GM18498 (cell line): ENCODE data around the gene SLC25A43.
"Not testable (repeated sequence)": the region's sequence is repeated elsewhere in the genome, so short reads cannot be mapped to it uniquely, and the experiment has no call there.

Experiments used
- ATAC-seq: cut with Tn5 transposase; IDR thresholded peaks from one replicate; pipeline ENCODE4 v1.9.1; 2021; ENCODE audit warnings: mild to moderate bottlenecking, moderate library complexity; ENCODE audit not compliant: unreplicated experiment

The SLC25A43 gene

GRCh38 chrX:119467842-119468550 lies 68.9 kb downstream of the SLC25A43 start, which contains the start of gene SLC25A5:
Gene SLC25A5, plus strand, starts transcription at chrX:119468444. Its CDS starts 72 bp downstream, at chrX:119468516.
- ATAC-seq = peak; percentile 91

DNA sequence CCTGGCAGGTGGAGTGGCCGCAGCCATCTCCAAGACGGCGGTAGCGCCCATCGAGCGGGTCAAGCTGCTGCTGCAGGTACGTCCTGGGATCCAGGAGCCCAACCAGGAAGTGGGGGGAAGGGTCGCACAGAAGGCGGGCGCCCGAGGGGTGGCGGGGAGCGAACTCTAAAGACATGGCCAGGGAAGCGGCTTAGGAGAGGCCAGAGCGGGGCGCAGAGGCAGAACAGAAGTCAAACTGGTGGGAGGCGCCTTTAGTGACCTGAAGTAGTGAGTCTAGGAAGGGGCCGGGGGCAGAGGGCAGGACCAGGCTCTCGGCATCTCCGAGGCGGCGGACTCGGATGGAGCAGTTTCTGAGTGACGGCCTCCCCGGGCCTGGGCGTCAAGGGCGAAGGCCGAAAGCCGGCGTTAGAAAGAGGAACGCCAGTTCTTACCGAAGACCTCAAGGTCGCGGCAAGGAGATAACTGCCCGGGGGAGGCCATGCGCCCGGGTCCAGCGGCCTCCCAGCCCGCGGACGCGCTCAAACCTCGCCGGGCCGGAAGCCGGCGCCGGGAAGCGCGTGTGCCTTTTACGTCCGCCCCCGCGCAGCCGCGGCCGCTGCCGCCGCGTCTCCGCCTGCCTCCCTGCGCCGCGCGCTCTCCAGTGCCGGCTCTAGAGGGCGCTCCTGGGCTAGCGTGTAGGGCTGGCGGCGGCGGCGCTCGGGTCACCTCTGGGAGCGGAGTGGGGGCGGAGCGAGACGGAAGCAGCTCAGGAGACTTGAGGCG lies 69.6 kb downstream of the SLC25A43 start:
- peak; percentile 75 for ATAC-seq

GRCh38 chrX:119469313-119469635 lies 70.1 kb downstream of the SLC25A43 start:
- no peak for ATAC-seq

- no peak for ATAC-seq
Observed at GRCh38 chrX:119474615-119475388, 75.7 kb downstream of the SLC25A43 start.

GRCh38 chrX:119475389-119476101 lies 76.4 kb downstream of the SLC25A43 start:
- ATAC-seq = no peak

GRCh38 chrX:119477812-119478232 lies 78.7 kb downstream of the SLC25A43 start:
- no peak for ATAC-seq

GRCh38 chrX:119478504-119478903 lies 79.4 kb downstream of the SLC25A43 start:
- no peak for ATAC-seq

DNA sequence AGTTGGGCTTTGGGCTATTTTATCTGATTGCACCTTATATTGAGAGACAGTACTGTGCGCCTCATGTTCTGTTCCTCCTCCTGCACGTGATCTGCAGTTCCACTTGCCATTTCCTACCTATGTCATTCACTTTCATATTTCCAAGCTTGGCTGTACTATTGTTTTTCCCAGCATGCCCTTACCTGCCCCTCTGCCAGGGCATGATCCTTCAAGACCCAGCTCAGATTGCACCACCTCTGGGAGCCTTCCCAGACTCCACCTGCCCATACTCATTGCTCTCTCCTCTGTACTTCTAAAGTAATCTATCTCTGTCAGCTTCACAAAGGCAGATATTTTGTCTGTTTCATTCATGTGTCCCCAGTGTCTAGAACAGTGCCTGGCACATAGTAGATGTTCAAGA lies 80.7 kb downstream of the SLC25A43 start:
- no peak for ATAC-seq

- ATAC-seq = no peak
Observed at GRCh38 chrX:119481323-119481801, 82.2 kb downstream of the SLC25A43 start.

DNA sequence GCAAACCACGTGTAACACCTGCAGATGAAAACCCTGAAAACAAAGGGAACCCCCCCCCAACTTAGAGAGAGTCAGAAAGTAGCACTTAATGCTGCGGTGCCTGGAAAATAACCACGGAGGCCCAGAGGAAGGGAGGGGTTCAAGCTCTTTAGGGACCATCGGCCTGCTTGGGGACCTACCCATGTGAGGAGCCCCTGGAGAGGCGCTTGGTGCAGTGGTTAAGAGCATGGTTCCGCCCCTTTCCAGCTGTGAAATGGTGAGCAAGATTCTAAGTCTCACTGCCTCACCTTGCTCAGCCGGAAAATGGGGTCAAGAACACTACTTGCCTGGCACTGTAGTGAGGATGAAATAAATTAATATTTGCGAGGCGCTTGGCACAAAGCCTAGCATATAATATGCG lies 82.9 kb downstream of the SLC25A43 start:
- ATAC-seq = peak; percentile 10

DNA sequence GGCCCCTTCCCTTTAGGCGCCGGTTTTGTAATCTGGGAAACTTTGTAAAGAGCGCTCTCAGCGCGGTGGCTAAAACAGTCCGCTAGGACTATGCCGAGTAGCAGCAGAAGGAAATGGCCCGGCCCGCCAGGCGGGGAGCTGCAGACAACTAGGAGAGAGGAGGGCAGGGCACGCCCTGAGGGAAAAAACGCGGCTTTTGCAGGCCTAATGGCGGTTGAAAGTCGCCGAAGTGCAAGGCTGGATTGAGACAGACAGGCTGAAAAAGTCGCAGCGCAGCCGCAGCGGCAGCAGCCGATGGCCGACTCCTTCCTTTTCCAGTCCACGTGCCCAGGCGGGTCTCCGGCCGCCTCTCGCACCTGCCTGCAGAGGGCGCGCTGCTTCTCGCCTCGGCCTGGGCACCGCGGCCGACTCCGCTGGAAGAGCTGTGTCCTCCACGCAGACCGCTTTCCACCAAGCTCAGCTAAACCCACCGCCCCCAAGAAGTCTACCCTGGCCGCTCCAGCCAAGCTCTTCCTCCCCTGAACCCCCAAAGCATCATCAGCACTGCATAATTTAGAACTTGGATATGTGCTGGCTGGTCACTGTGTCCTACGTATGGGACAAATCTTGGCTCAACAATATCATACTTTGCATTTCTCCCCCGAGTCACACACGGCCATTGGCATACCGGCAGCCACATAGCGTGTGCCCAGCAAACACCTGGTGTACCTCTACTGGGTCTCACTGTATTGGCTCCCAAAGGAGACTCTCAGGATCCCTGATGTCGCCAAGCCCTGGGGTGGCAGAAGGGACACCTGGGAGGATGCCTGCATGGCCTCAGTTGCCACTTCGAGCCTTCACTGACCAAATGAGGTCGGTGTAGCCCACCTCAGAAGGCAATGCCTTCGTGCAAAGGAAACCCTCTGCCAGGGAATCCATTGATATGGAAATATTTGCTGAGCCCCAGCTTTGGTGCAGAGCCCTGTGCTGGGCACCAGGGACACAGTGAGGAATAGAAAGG lies 83.6 kb downstream of the SLC25A43 start:
- ATAC-seq = peak; percentile 92

- no peak for ATAC-seq
Observed at GRCh38 chrX:119486745-119487144, 87.6 kb downstream of the SLC25A43 start.

DNA sequence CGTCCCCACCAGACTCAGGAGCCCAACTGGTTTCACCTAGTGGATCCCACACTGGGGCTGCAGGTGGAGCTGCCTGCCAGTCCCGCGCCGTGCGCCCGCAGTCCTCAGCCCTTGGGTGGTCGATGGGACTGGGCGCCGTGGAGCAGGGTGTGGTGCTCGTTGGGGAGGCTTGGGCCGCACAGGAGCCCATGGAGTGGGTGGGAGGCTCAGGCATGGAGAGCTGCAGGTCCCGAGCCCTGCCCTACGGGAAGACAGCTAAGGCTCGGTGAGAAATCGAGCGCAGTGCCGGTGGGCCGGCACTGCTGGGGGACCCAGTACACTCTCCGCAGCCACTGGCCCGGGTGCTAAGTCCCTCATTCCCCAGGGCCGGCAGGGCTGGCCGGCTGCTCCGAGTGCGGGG lies 88.6 kb downstream of the SLC25A43 start:
- ATAC-seq = not testable (repeated sequence)

DNA sequence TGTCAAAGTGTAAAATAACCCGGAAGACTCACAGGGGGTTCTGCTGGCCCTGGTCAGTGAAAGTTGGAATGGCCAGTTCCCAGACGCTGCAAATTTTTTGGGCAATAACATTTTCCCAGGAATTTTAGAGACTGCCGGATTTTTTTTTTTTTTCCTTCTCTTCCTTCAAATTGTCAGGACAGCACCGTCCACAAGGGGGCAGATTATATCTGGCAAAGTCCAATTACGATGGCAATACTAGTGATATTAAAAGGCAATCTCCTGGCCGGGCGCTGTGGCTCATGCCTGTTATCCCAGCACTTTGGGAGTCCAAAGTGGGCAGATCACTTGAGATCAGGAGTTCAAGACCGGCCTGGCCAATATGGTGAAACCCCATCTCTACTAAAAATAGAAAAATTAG lies 89.6 kb downstream of the SLC25A43 start:
- ATAC-seq = no peak

DNA sequence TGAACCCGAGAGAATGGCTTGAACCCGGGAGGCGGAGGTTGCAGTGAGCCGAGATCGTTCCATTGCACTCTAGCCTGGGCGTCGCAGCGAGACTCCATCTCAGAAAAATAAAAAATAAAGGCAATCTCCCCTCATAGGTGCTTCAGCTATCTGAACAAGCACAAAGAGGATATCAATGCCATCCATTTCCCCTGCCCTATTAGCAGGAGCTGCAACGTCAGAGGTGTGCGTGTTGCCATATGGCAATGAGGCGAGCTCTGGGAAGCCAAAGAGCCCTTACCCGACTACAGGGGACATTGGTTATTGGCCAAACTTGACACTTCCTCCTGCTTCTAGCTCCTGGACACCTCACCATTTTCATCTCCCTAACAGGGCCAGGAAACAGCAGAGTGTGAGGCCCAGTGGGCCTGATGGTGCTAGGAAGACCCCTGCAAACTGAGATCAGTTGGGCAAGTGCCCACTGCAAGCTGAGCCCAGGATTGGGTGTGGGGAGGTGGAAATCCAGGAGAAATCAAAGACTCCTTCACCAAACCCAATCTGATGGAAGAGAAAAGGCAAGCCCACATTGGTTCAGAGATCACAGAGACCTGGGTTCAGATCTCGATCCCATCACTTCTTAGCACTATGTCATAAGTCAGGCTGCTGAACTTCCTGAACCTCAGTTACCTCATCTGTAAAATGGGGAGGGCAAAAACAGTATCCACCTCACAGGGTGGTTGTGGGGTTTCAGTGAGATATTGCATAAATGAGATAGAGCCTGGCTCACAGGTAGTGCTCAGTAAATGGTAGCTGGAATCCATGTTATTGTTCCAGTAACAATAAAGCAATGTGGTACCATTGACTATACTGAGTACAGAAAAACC lies 90.3 kb downstream of the SLC25A43 start:
- no peak for ATAC-seq

DNA sequence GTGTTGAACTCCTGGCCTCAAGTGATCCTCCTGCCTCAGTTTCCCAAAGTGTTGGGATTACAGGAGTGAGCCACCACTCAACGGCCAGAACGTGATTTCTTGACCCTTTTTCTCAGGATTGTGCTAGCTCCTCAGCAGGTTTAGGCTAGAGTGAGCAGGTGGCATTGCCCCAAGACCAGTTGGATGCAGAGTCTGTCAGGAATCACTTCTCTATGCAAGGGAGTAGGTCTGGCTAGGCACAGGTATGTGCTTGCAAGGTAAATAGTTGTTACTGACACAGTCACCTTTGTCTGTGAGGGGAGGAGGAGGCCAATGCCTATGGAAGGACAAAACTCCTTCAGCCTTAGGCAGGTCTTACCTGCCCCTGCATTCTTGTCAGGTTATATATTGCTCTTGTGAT lies 93.3 kb downstream of the SLC25A43 start:
- ATAC-seq = no peak

DNA sequence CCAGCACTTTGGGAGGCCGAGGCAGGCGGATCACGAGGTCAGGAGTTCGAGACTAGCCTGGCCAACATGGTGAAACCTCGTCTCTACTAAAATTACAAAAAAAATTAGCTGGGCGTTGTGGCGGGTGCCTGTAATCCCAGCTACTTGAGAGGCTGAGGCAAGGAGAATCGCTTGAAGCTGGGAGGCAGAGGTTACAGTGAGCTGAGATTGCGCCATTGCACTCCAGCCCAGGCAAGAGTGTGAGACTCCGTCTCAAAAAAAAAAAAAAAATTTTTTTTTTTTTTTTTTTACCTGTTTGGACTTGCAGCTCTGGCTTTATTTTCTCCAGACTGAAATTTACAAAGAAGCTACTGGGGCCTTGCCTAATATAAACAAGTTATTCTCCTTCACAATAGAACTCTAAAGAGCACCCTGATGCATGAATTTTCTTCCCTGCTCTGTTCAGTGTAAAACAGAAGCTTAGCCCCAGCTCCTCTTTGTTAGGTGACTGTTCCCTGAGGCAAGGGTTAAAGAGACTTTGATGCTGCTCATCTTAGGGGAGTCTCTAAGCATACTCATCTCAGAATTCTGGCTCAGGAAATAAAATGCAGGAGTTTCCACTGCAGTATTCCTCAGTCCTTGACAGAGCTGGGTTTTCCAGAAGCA lies 94.8 kb downstream of the SLC25A43 start:
- not testable (repeated sequence) for ATAC-seq
